HepG2 (cell line): Measurements from ENCODE around the gene ACSM3. TPM values are rescaled to one million over a fixed set of nuclear protein-coding genes. Genes with fewer than 3 reads are reported as not detected.
A peak's percentile ranks its signal among the peaks of the same experiment; 100 is the strongest.

Source experiments
- ATF2 ChIP-seq: sonication (generic); formaldehyde crosslinking; IDR thresholded peaks from 2 replicates; pipeline ENCODE4 v1.4.0; 2020; ENCODE audit warnings: missing genetic modification reagents
- DPF2 ChIP-seq: sonication (generic); formaldehyde crosslinking; IDR thresholded peaks from 2 replicates; pipeline ENCODE4 v1.4.0; 2020; ENCODE audit warnings: mild to moderate bottlenecking, low read depth, missing genetic modification reagents, borderline replicate concordance
- E2F1 ChIP-seq: sonication (generic); formaldehyde crosslinking; IDR thresholded peaks from 2 replicates; pipeline ENCODE4 v1.5.0; 2020; ENCODE audit warnings: missing genetic modification reagents
- ETV5 ChIP-seq: IDR thresholded peaks from 2 replicates; pipeline ENCODE4 v1.6.1; 2018; ENCODE audit warnings: missing biosample characterization, missing genetic modification reagents, inconsistent platforms, borderline replicate concordance
- LRRFIP1 ChIP-seq: sonication (generic); formaldehyde crosslinking; conservative IDR thresholded peaks from 2 replicates; pipeline ENCODE4 v1.4.0; 2020; ENCODE audit warnings: missing genetic modification reagents
- POLR2A ChIP-seq, 2 experiments: IDR thresholded peaks; 2 replicates each; pipeline ENCODE4 v1.6.1; 2011; ENCODE audit warnings: low read depth in 2 of 2, low read length in 2 of 2, mild to moderate bottlenecking in 1 of 2, moderate library complexity in 1 of 2; ENCODE audit not compliant: insufficient read depth in 1 of 2
- RFXAP ChIP-seq: sonication (generic); formaldehyde crosslinking; IDR thresholded peaks from 2 replicates; pipeline ENCODE4 v1.4.0; 2020; ENCODE audit warnings: missing genetic modification reagents, borderline replicate concordance
- TGIF2 ChIP-seq: IDR thresholded peaks from 2 replicates; pipeline ENCODE4 v1.6.1; 2016; ENCODE audit warnings: control low read depth, missing compliant biosample characterization
- ZBTB20 ChIP-seq: sonication (generic); formaldehyde crosslinking; IDR thresholded peaks from 2 replicates; pipeline ENCODE4 v1.8.1; 2023; ENCODE audit warnings: missing genetic modification reagents, low read depth, mild to moderate bottlenecking, borderline replicate concordance
- ZBTB21 ChIP-seq: sonication (generic); formaldehyde crosslinking; IDR thresholded peaks from 2 replicates; pipeline ENCODE4 v1.4.0; 2020; ENCODE audit warnings: missing genetic modification reagents
- ZBTB39 ChIP-seq: sonication (generic); formaldehyde crosslinking; IDR thresholded peaks from 2 replicates; pipeline ENCODE4 v1.5.0; 2020; ENCODE audit warnings: missing genetic modification reagents
- ZNF138 ChIP-seq: sonication (generic); formaldehyde crosslinking; IDR thresholded peaks from 2 replicates; pipeline ENCODE4 v1.5.0; 2020; ENCODE audit warnings: mild to moderate bottlenecking, low read depth, missing genetic modification reagents
- ZNF335 ChIP-seq: sonication (generic); formaldehyde crosslinking; IDR thresholded peaks from 2 replicates; pipeline ENCODE4 v1.4.0; 2020; ENCODE audit warnings: missing genetic modification reagents
- ZNF33B ChIP-seq: sonication (generic); formaldehyde crosslinking; IDR thresholded peaks from 2 replicates; pipeline ENCODE4 v1.5.1; 2020; ENCODE audit warnings: mild to moderate bottlenecking, missing genetic modification reagents
- ZNF432 ChIP-seq: sonication (generic); formaldehyde crosslinking; IDR thresholded peaks from 2 replicates; pipeline ENCODE4 v1.5.0; 2020; ENCODE audit warnings: missing genetic modification reagents, mild to moderate bottlenecking, borderline replicate concordance
- ZNF605 ChIP-seq: sonication (generic); formaldehyde crosslinking; IDR thresholded peaks from 2 replicates; pipeline ENCODE4 v1.8.0; 2022; ENCODE audit warnings: mild to moderate bottlenecking, missing genetic modification reagents
- ZNF607 ChIP-seq: sonication (generic); formaldehyde crosslinking; IDR thresholded peaks from 2 replicates; pipeline ENCODE4 v1.5.1; 2020; ENCODE audit warnings: missing genetic modification reagents, mild to moderate bottlenecking, borderline replicate concordance
- ZNF766 ChIP-seq: sonication (generic); formaldehyde crosslinking; IDR thresholded peaks from 2 replicates; pipeline ENCODE4 v1.5.0; 2020; ENCODE audit warnings: missing genetic modification reagents, borderline replicate concordance
- polyA plus RNA-seq, 8 experiments: library from polyadenylated mRNA; depleted of rRNA in 3 of 8; stranded (reverse) in 7 of 8; unstranded in 1 of 8; fragments of >200 nt; fragmentation: Illumina TruSeq in 4 of 8; extraction: Trizol in 4 of 8; gene quantifications; 2 replicates each; pipeline versions ENCODE4 v1.2.1 to v1.2.3, GENCODE V29; 2011 to 2016; ENCODE audit warnings: low read depth in 4 of 8, missing spikeins in 1 of 8, mixed read lengths in 1 of 8; ENCODE audit not compliant: insufficient read depth in 1 of 8
- total RNA-seq, 5 experiments: library from RNA; depleted of rRNA; stranded (reverse); fragments of >200 nt; fragmentation: Illumina TruSeq; extraction: Trizol; gene quantifications; 2 replicates each; pipeline ENCODE4 v1.2.3, GENCODE V29; 2016; ENCODE audit warnings: low read depth in 1 of 5

Gene ACSM3
- total and polyA plus RNA-seq, 2 of the 13 experiments (the other 11 are each of a cell fraction or from before 2014, with no cell fraction given): 74.0 to 108 TPM

GRCh38 chr16:20803561-20804214, 39.9 kb downstream of the ACSM3 start (continued):
- TF ChIP-seq LRRFIP1: no peak
- no peak for TF ChIP-seq ZBTB21
- TF ChIP-seq E2F1 (CRISPR knock-in tag): no peak
- TF ChIP-seq ATF2 (CRISPR knock-in tag): peak; percentile 45; the same call in 1 of the 2 replicates
- TF ChIP-seq RFXAP (CRISPR knock-in tag): peak; percentile 56; the same call in 1 of the 2 replicates
- peak; percentile 78; the same call in 1 of the 2 replicates for TF ChIP-seq ZBTB20
- TF ChIP-seq ETV5 (CRISPR knock-in tag): peak; percentile 67
- peak; percentile 91 for TF ChIP-seq DPF2 (CRISPR knock-in tag)
- TF ChIP-seq TGIF2 (CRISPR knock-in tag): 0 out of 2 replicates have a peak, but pooled peaks have one; percentile 39
- no peak for TF ChIP-seq ZNF432 (CRISPR knock-in tag)
- peak; percentile 55 to 65 for TF ChIP-seq POLR2A (IDR thresholded peaks at IDR 0.05; ENCODE audit: insufficient read depth in 1 of 2, low read depth in 2 of 2, low read length in 2 of 2)
- TF ChIP-seq ZNF138 (CRISPR knock-in tag): no peak
- peak; percentile 48; the same call in 1 of the 2 replicates for TF ChIP-seq ZNF33B
- peak; percentile 35; the same call in 1 of the 2 replicates for TF ChIP-seq ZNF607
- peak; percentile 22; the same call in 1 of the 2 replicates for TF ChIP-seq ZNF766
- no peak for TF ChIP-seq ZNF335 (CRISPR knock-in tag)
- 0 out of 2 replicates have a peak, but pooled peaks have one; percentile 71 for TF ChIP-seq ZBTB39
- TF ChIP-seq ZNF605 (CRISPR knock-in tag): no peak
